Thyroid gland (tissue), 4 donors: Measurements from ENCODE around the gene MDK. TPM values are rescaled to one million over a fixed set of nuclear protein-coding genes. Genes with fewer than 3 reads are reported as not detected.

Source experiments
- DNase-seq, 2 donors: peaks; one replicate each; pipeline ENCODE4 v3.0.0-alpha.2; 2019
- H3K27ac ChIP-seq, 3 donors: fragments of 200-600 bp; sonication (generic); 1 replicate in 2 of 3; 2 replicates in 1 of 3; pipeline ENCODE4 v1.5.1; 2016 to 2019; ENCODE audit warnings: mild to moderate bottlenecking in 1 of 3, moderate library complexity in 1 of 3
- H3K27me3 ChIP-seq: fragments of 200-600 bp; sonication (generic); one replicate; pipeline ENCODE4 v1.5.1; 2019
- H3K36me3 ChIP-seq, 2 donors: fragments of 200-600 bp; sonication (generic); one replicate each; pipeline ENCODE4 v1.5.1; 2016 to 2019
- H3K4me1 ChIP-seq, 2 donors: fragments of 200-600 bp; sonication (generic); one replicate each; pipeline ENCODE4 v1.5.1; 2017 to 2019
- H3K4me3 ChIP-seq, 3 donors: fragments of 200-600 bp; sonication (generic); replicated peaks in 1 of 3; 1 replicate in 2 of 3; 2 replicates in 1 of 3; pipeline ENCODE4 v1.5.1; 2016; ENCODE audit warnings: mild to moderate bottlenecking in 1 of 3
- H3K9me3 ChIP-seq: fragments of 200-600 bp; sonication (generic); one replicate; pipeline ENCODE4 v1.5.1; 2017
- CTCF ChIP-seq, 6 experiments: fragments of 200-600 bp in 3 of 6; fragments of 450-650 bp in 3 of 6; sonication (generic) in 3 of 6; IDR thresholded peaks; one replicate each; pipeline ENCODE4 v1.5.1; 2016 to 2019; ENCODE audit warnings: antibody characterized with exemption in 6 of 6, mild to moderate bottlenecking in 2 of 6, inconsistent platforms in 1 of 6, moderate library complexity in 1 of 6
- POLR2A ChIP-seq, 2 donors: fragments of 450-650 bp; IDR thresholded peaks; one replicate each; pipeline ENCODE4 v1.6.1; 2017; ENCODE audit warnings: antibody characterized with exemption in 2 of 2, mild to moderate bottlenecking in 2 of 2, moderate library complexity in 1 of 2
- WGBS, 2 donors: methylation state at CpG; one replicate each; pipeline ENCODE4 v1.1.5; 2017; 5-methylcytosine and 5-hydroxymethylcytosine counted together
- intact Hi-C: fragments of 100-400 bp; cut with DNase I; formaldehyde crosslinking; loops from one replicate; pipeline ENCODE4 v1.15.1; 2023
- total RNA-seq, 4 donors: library from RNA; depleted of rRNA; stranded (reverse); fragments of >200 nt; gene quantifications; one replicate each; pipeline ENCODE4 v1.2.3, GENCODE V29; 2016

Gene MDK
- total RNA-seq, 4 donors from 2014 or later: 3.3 to 24.3 (median 16.7) TPM

DNA sequence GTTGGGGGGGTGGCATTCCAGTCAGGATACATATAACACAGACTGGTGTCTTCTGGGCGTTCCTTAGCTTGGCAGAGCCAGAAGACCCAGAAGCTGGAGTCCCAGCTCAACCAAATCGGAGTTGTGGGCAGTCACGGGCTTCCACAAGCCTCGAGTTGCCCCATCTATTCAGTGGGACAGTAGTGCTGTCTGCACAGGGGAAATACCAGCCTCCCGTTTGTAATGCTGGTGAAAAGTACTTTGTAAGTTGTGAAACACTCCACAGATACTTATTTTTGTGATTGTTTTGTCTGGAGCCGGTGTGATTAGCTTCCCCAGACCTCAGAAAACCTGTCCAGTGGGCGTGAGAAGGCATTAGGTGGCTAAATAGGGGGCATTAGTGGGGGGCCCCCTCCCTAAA lies 20.6 kb upstream of the MDK start:
- Histone ChIP-seq H3K27ac (peak overlapping the region; percentile 41 to 66 (median 43)), H3K9me3 (no peaks in the 10 kb centered on the region), H3K4me1 (peaks cover 18 to 24% of the 10 kb centered on the region in 2 donors), H3K4me3 (no peak overlapping the region), H3K36me3 (no peaks in the 10 kb centered on the region), H3K27me3 (no peaks in the 10 kb centered on the region)
- intact Hi-C loops: no loop called here
- DNase-seq: no peak
- TF ChIP-seq POLR2A (IDR thresholded peaks at IDR 0.05): no peak
- TF ChIP-seq CTCF (IDR thresholded peaks at IDR 0.05): no peak
- WGBS, 2 donors: 35 to 40% methylated on average over 7 of the region's 7 CpGs

GRCh38 chr11:46361283-46362155 lies 19.9 kb upstream of the MDK start:
- no peaks in the 10 kb centered on the region for H3K36me3 ChIP-seq
- H3K4me1 ChIP-seq: peaks cover 18 to 24% of the 10 kb centered on the region in 2 donors
- no peak for TF ChIP-seq CTCF (IDR thresholded peaks at IDR 0.05)
- TF ChIP-seq POLR2A (IDR thresholded peaks at IDR 0.05): no peak
- intact Hi-C loops: no loop called here
- 16 to 24% methylated on average over 9 to 21 of the region's 26 CpGs for WGBS, 2 donors
- no peaks in the 10 kb centered on the region for H3K9me3 ChIP-seq
- peak; percentile 69 to 75 for DNase-seq
- H3K4me3 ChIP-seq: peak overlapping the region in 1 of 3 donors; percentile 15
- H3K27ac ChIP-seq: peak overlapping the region; percentile 41 to 66 (median 43)
- H3K27me3 ChIP-seq: no peaks in the 10 kb centered on the region

GRCh38 chr11:46362156-46363030 lies 19.1 kb upstream of the MDK start:
- Histone ChIP-seq H3K36me3 (no peaks in the 10 kb centered on the region), H3K4me1 (peaks cover 18 to 27% of the 10 kb centered on the region in 2 donors), H3K27me3 (no peaks in the 10 kb centered on the region), H3K27ac (peak overlapping the region in 2 of 3 donors; percentile 38 to 43), H3K9me3 (no peaks in the 10 kb centered on the region), H3K4me3 (no peak overlapping the region)
- intact Hi-C loops: no loop called here
- WGBS, 2 donors: 76 to 84% methylated on average over 19 to 20 of the region's 20 CpGs
- no peak for DNase-seq
- TF ChIP-seq POLR2A (IDR thresholded peaks at IDR 0.05) (no peak), CTCF (IDR thresholded peaks at IDR 0.05) (no peak)

- 74 to 89% methylated on average over 9 of the region's 9 CpGs for WGBS, 2 donors
- TF ChIP-seq POLR2A (IDR thresholded peaks at IDR 0.05) (no peak), CTCF (IDR thresholded peaks at IDR 0.05) (no peak)
- Histone ChIP-seq H3K36me3 (peaks cover 0 to 3% of the 10 kb centered on the region in 2 donors), H3K9me3 (no peaks in the 10 kb centered on the region), H3K4me1 (peaks cover 18 to 29% of the 10 kb centered on the region in 2 donors), H3K27me3 (no peaks in the 10 kb centered on the region), H3K27ac (peak overlapping the region in 2 of 3 donors; percentile 38 to 43), H3K4me3 (no peak overlapping the region)
- no peak for DNase-seq
- intact Hi-C loops: no loop called here
Observed at GRCh38 chr11:46363031-46363407, 18.4 kb upstream of the MDK start.
